OCI-LY3 (cell line): ENCODE data around the gene EML1.

Source experiments
- H2AFZ ChIP-seq: fragments of 200-600, 300-600 bp; shearing (Covaris generic); 2 replicates; pipeline ENCODE4 v1.6.0; 2014; ENCODE audit warnings: antibody characterized with exemption, low read depth, low read length
- H3K27ac ChIP-seq: fragments of 200-600, 300-600 bp; sonication (generic); 2 replicates; pipeline ENCODE4 v1.5.1; 2014; ENCODE audit warnings: mild to moderate bottlenecking, low read length, moderate library complexity, mixed read lengths
- H3K27me3 ChIP-seq: fragments of 200-600, 300-600 bp; sonication (generic); 2 replicates; pipeline ENCODE4 v1.6.1; 2014; ENCODE audit warnings: low read depth, low read length, mixed read lengths
- H3K36me3 ChIP-seq: fragments of 200-600, 300-600 bp; sonication (generic); replicated peaks from 2 replicates; pipeline ENCODE3; 2014; ENCODE audit warnings: low read depth, low read length, mixed read lengths
- H3K4me1 ChIP-seq: fragments of 300-600, 200-600 bp; sonication (generic); 2 replicates; pipeline ENCODE4 v1.6.1; 2014; ENCODE audit warnings: low read length, mixed read lengths
- H3K4me2 ChIP-seq: fragments of 200-600, 300-600 bp; sonication (generic); 2 replicates; pipeline ENCODE4 v1.6.1; 2014; ENCODE audit warnings: low read length, mixed read lengths
- H3K4me3 ChIP-seq: fragments of 300-600, 200-600 bp; sonication (generic); 2 replicates; pipeline ENCODE4 v1.5.1; 2014; ENCODE audit warnings: antibody characterized with exemption, mild to moderate bottlenecking, low read length, moderate library complexity
- H3K79me2 ChIP-seq: fragments of 300-600, 200-600 bp; shearing (Covaris generic); 2 replicates; pipeline ENCODE4 v1.6.1; 2014; ENCODE audit warnings: mild to moderate bottlenecking, low read length, mixed read lengths
- H3K9ac ChIP-seq: fragments of 300-600, 200-600 bp; shearing (Covaris generic); 2 replicates; pipeline ENCODE4 v1.6.0; 2014; ENCODE audit warnings: mild to moderate bottlenecking, low read length, moderate library complexity
- H3K9me3 ChIP-seq: fragments of 200-600, 300-600 bp; shearing (Covaris generic); 2 replicates; pipeline ENCODE4 v1.6.1; 2014; ENCODE audit warnings: low read length, mixed read lengths; ENCODE audit not compliant: insufficient read depth
- H4K20me1 ChIP-seq: fragments of 200-600, 300-600 bp; sonication (generic); 2 replicates; pipeline ENCODE4 v1.6.1; 2016; ENCODE audit warnings: low read length, mixed read lengths; ENCODE audit not compliant: insufficient read depth
- EZH2phosphoT487 ChIP-seq: fragments of 200-600 bp; shearing (Covaris generic); IDR thresholded peaks from 2 replicates; pipeline ENCODE4 v1.6.1; 2018; ENCODE audit warnings: antibody characterized with exemption, mixed run types, low read depth
- TF ChIP-seq, protein P1 (sequence below): fragments of 200-600, 300-600 bp; sonication (generic); IDR thresholded peaks from 2 replicates; pipeline ENCODE4 v1.5.1; 2014; ENCODE audit warnings: antibody characterized with exemption, low read length, low read depth

Gene EML1

DNA sequence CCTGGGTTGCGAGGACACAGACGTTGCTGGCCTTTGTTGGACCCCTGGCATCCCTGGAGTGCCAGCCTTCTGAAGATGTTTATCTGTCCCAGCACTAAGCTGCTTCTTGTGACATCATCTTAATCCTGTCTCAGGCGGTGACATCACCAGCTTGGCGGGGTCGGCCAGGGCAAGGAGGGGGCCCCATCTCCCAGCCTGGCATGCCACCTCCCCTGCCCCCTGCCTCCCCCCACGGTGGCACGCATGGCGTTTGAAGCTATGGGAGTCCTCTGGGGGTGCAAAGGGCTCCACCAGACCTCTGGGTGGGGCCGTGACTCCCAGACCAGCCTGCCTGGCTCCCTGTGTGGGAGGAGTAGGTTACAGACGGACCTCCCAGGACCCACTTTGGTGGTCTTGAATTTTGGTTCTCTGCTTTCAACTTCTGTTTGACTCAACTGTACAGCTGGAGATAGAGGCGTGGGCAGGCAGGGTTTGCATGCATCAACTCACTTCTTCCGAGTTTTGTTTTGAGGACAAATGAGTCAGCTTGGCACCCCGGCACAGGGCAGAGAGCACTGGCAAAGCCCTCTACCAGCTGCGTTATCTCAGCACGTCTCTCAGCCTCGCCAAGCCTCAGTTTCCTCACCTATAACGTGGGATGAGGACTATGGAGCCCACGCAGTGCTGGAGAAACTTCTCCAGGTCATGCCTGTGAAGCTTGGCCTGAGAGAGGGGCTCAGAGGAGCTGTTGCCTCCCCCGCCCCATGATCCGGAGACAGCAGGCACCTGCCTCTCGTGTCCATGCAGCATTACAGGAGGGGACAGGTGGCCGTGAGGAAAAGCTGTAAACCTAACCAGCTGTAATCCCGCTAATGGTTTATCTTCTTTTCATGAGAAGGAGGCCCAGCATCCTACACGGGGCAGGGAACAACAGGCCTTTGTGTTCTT, 38.8 kb upstream of the EML1 start:
- Histone ChIP-seq H3K4me2 (peak overlapping the region; percentile 76), H3K9ac (peak overlapping the region; percentile 19; the same call in 1 of the 2 replicates), H3K4me1 (peaks cover 71% of the 10 kb centered on the region)

DNA sequence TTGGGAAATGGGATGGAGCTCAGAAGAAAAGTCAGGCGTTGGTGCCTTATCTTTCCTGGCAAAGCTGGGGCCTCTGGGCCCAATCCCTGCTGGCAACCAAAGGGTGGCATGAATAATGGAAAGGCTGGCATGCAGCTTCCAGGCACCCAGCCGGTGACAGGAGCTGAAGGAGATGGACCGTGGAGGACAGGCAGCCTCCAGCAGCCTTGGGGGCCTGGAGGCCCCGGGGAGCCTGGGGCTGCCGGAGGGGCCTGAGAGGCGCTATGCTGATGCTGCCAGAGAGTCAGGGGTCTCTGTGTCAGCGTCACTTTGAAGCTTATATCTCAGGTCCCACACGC, 38.2 kb upstream of the EML1 start:
- H4K20me1 ChIP-seq = no peaks in the 10 kb centered on the region
- H2AFZ ChIP-seq = peak overlapping the region; percentile 34; the same call in 1 of the 2 replicates
- H3K4me1 ChIP-seq = peaks cover 71% of the 10 kb centered on the region
- no peaks in the 10 kb centered on the region for H3K79me2 ChIP-seq
- no peak for TF ChIP-seq EZH2phosphoT487
- TF ChIP-seq, protein P1, sequence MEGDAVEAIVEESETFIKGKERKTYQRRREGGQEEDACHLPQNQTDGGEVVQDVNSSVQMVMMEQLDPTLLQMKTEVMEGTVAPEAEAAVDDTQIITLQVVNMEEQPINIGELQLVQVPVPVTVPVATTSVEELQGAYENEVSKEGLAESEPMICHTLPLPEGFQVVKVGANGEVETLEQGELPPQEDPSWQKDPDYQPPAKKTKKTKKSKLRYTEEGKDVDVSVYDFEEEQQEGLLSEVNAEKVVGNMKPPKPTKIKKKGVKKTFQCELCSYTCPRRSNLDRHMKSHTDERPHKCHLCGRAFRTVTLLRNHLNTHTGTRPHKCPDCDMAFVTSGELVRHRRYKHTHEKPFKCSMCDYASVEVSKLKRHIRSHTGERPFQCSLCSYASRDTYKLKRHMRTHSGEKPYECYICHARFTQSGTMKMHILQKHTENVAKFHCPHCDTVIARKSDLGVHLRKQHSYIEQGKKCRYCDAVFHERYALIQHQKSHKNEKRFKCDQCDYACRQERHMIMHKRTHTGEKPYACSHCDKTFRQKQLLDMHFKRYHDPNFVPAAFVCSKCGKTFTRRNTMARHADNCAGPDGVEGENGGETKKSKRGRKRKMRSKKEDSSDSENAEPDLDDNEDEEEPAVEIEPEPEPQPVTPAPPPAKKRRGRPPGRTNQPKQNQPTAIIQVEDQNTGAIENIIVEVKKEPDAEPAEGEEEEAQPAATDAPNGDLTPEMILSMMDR = no peak
- peak overlapping the region; percentile 76 for H3K4me2 ChIP-seq
- H3K27ac ChIP-seq = no peak overlapping the region
- no peaks in the 10 kb centered on the region for H3K36me3 ChIP-seq
- peak overlapping the region; percentile 52 for H3K4me3 ChIP-seq
- no peaks in the 10 kb centered on the region for H3K9me3 ChIP-seq
- no peak overlapping the region for H3K9ac ChIP-seq
- H3K27me3 ChIP-seq = peaks cover 16% of the 10 kb centered on the region

More for the DNA sequence above, 38.8 kb upstream of the EML1 start:
- no peaks in the 10 kb centered on the region for H3K36me3 ChIP-seq
- no peaks in the 10 kb centered on the region for H4K20me1 ChIP-seq
- H3K27me3 ChIP-seq = peaks cover 16% of the 10 kb centered on the region
- H3K27ac ChIP-seq = no peak overlapping the region
- TF ChIP-seq, protein P1 = no peak
- no peak for TF ChIP-seq EZH2phosphoT487
- no peaks in the 10 kb centered on the region for H3K9me3 ChIP-seq
- H3K79me2 ChIP-seq = no peaks in the 10 kb centered on the region
- peak overlapping the region; percentile 34 for H2AFZ ChIP-seq
- H3K4me3 ChIP-seq = peak overlapping the region; percentile 52

DNA sequence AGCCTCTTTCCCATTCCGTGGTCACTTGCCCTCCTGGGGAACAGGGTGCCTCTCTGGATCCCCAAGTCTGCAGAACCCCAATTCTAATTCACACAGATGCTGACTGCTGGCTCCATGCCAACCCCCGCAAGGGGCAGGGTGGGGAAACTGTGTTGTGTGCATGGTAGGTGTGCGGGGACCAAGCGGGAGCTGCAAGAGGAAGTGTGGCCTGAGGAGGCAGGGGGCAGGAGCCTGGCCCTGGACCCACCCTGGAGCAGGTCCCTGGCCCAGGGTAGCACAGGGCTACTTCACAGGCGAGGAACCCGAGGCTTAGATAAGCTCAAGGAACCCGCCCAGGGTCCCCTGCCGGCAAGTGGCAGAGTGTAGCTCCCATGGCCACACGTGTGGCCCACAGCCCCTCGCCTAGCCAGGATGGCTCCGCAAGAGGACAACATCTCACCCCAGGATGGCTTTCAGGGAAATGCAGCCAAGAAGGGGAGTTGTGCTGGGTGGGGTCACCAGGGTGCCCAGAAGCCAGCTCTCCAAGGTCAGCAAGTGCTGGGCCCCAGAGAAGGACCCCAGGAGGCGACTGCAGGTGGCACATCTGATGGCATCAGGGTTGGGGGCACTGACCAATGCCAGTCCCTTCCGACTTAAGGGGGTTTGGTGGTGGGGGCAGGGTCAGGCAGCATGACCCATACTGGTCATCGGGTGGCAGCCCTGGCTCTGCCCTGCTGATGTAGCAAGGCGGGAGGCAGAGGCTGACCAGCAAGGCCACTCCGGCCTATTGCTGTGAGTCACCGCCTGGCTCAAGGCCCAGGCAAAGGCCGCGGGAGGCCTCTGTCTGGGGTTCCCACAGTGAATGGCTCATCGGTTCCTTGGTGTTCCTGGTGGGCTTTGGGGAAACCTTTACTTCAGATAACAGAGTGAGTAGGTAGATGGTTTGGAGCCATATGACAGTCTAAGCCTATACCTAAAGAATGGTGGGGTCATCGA, 37.3 kb upstream of the EML1 start:
- TF ChIP-seq EZH2phosphoT487 = no peak
- TF ChIP-seq, protein P1 = no peak
- Histone ChIP-seq H2AFZ (no peak overlapping the region), H4K20me1 (no peaks in the 10 kb centered on the region), H3K27me3 (peaks cover 14% of the 10 kb centered on the region), H3K36me3 (no peaks in the 10 kb centered on the region), H3K4me3 (no peak overlapping the region), H3K9me3 (no peaks in the 10 kb centered on the region), H3K4me1 (peaks cover 69% of the 10 kb centered on the region), H3K9ac (no peak overlapping the region), H3K79me2 (no peaks in the 10 kb centered on the region), H3K27ac (no peak overlapping the region), H3K4me2 (no peak overlapping the region)

DNA sequence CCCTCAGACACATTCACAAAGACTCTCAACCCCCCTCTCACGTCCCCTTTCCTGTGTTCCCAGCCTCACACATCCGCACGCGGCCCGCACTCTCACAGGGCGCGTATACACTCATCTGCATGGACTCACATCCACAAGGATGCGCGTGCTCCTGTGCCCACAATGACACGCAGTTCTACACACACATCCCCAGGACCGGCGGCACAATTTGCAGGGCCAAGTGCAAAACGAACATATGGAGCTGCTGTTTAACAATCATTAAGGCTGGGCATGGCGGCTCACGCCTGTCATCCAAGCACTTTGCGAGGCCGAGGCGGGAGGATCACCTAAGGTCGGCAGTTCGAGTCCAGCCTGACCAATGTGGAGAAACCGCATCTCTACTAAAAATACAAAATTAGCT, 36.4 kb upstream of the EML1 start:
- Histone ChIP-seq H3K27me3 (peaks cover 6% of the 10 kb centered on the region), H3K9me3 (no peaks in the 10 kb centered on the region), H3K4me3 (no peak overlapping the region), H3K36me3 (no peaks in the 10 kb centered on the region), H2AFZ (no peak overlapping the region), H3K9ac (no peak overlapping the region), H3K79me2 (no peaks in the 10 kb centered on the region), H3K4me2 (no peak overlapping the region), H3K27ac (no peak overlapping the region), H3K4me1 (peaks cover 69% of the 10 kb centered on the region), H4K20me1 (no peaks in the 10 kb centered on the region)
- TF ChIP-seq, protein P1 = no peak
- no peak for TF ChIP-seq EZH2phosphoT487
